SK-N-SH (cell line): ENCODE measurements around the gene CUX1. TPM values are rescaled to one million over a fixed set of nuclear protein-coding genes. Genes with fewer than 3 reads are reported as not detected.

Experiments used
- CTCF ChIA-PET: fragments of 300-600, 350-600 bp; formaldehyde crosslinking; extraction: SDS; loops from one replicate; lab custom pipeline; 2021; lab: Yijun Ruan, JAX
- POLR2A ChIA-PET: fragments of 350-600 bp; sonication (Branson Sonifier 250); formaldehyde crosslinking; extraction: SDS; loops from one replicate; lab custom pipeline; 2020; ENCODE audit warnings: antibody characterized with exemption, inconsistent platforms; lab: Yijun Ruan, JAX
- DNase-seq: peaks from one replicate; pipeline ENCODE4 v3.0.0; 2012
- H2AFZ ChIP-seq: fragments of 200-600 bp; sonication (generic); 2 replicates; pipeline ENCODE4 v1.8.1; 2016; ENCODE audit warnings: antibody characterized with exemption, mild to moderate bottlenecking, low read depth
- H3F3A ChIP-seq: fragments of 200-600 bp; sonication (generic); replicated peaks from 2 replicates; pipeline ENCODE3; 2016; ENCODE audit warnings: antibody characterized with exemption, mild to moderate bottlenecking; ENCODE audit not compliant: insufficient read depth
- H3K27ac ChIP-seq, 2 experiments: fragments of 200-500 bp in 1 of 2; fragments of 200-600 bp in 1 of 2; sonication (Bioruptor generic) in 1 of 2; sonication (generic), shearing (Covaris generic) in 1 of 2; 2 replicates each; pipeline versions ENCODE4 v1.5.1 to v1.6.1; 2014 to 2016; ENCODE audit warnings: low read depth in 2 of 2, inconsistent platforms in 1 of 2, low read length in 1 of 2, mild to moderate bottlenecking in 1 of 2, mixed read lengths in 1 of 2
- H3K27me3 ChIP-seq: fragments of 200-600 bp; sonication (generic), shearing (Covaris generic); 2 replicates; pipeline ENCODE4 v1.6.1; 2016; ENCODE audit warnings: mixed run types; ENCODE audit not compliant: insufficient read depth
- H3K36me3 ChIP-seq, 2 experiments: fragments of 200-500 bp in 1 of 2; fragments of 200-600 bp in 1 of 2; sonication (Bioruptor generic) in 1 of 2; sonication (generic) in 1 of 2; replicated peaks in 1 of 2; 2 replicates each; pipeline versions ENCODE3 to v1.5.1; 2014 to 2016; ENCODE audit warnings: low read length in 1 of 2, mild to moderate bottlenecking in 1 of 2; ENCODE audit not compliant: insufficient read depth in 2 of 2, control insufficient read depth in 1 of 2
- H3K4me1 ChIP-seq, 2 experiments: fragments of 200-500 bp in 1 of 2; fragments of 200-600 bp in 1 of 2; sonication (Bioruptor generic) in 1 of 2; sonication (generic), shearing (Covaris generic) in 1 of 2; 2 replicates each; pipeline versions ENCODE4 v1.5.1 to v1.6.1; 2014 to 2016; ENCODE audit warnings: low read depth in 1 of 2, low read length in 1 of 2, mixed run types in 1 of 2; ENCODE audit not compliant: insufficient read depth in 2 of 2, control insufficient read depth in 1 of 2
- H3K4me2 ChIP-seq: fragments of 200-600 bp; sonication (generic), shearing (Covaris generic); 2 replicates; pipeline ENCODE4 v1.6.1; 2017; ENCODE audit warnings: mixed run types
- H3K4me3 ChIP-seq, 2 experiments: fragments of 200-500 bp in 1 of 2; fragments of 200-600 bp in 1 of 2; sonication (Bioruptor generic) in 1 of 2; sonication (generic), shearing (Covaris generic) in 1 of 2; 2 replicates each; pipeline versions ENCODE4 v1.5.1 to v1.8.1; 2014 to 2016; ENCODE audit warnings: low read depth in 2 of 2, inconsistent platforms in 1 of 2, low read length in 1 of 2, mild to moderate bottlenecking in 1 of 2, mixed read lengths in 1 of 2, moderate library complexity in 1 of 2
- H3K79me2 ChIP-seq: fragments of 200-600 bp; sonication (generic); 2 replicates; pipeline ENCODE4 v1.8.1; 2017; ENCODE audit warnings: mild to moderate bottlenecking; ENCODE audit not compliant: insufficient read depth
- H3K9ac ChIP-seq: fragments of 200-600 bp; sonication (generic); 2 replicates; pipeline ENCODE4 v1.6.1; 2017; ENCODE audit warnings: mixed run types
- H3K9me2 ChIP-seq: fragments of 200-600 bp; sonication (generic); 2 replicates; pipeline ENCODE4 v1.6.1; 2017; ENCODE audit warnings: mixed run types
- H3K9me3 ChIP-seq: fragments of 200-600 bp; sonication (generic); 2 replicates; pipeline ENCODE4 v1.6.1; 2017; ENCODE audit warnings: mixed run types, mild to moderate bottlenecking, moderate library complexity
- H4K20me1 ChIP-seq: fragments of 200-600 bp; sonication (generic); 2 replicates; pipeline ENCODE4 v1.6.1; 2017; ENCODE audit warnings: mild to moderate bottlenecking, mixed run types; ENCODE audit not compliant: insufficient read depth
- ELF1 ChIP-seq: IDR thresholded peaks from 2 replicates; pipeline ENCODE4 v1.4.0; 2012
- EP300 ChIP-seq, 2 experiments: IDR thresholded peaks; 2 replicates each; pipeline versions ENCODE4 v1.4.0 to v1.6.1; 2012; ENCODE audit warnings: borderline replicate concordance in 1 of 2, low read depth in 1 of 2, low read length in 1 of 2
- EZH2phosphoT487 ChIP-seq: fragments of 200-600 bp; sonication (generic); IDR thresholded peaks from 2 replicates; pipeline ENCODE4 v1.6.1; 2017; ENCODE audit warnings: low read depth, mixed run types, mild to moderate bottlenecking, antibody characterized with exemption, moderate library complexity, borderline replicate concordance
- GABPA ChIP-seq: IDR thresholded peaks from 2 replicates; pipeline ENCODE4 v1.4.0; 2012; ENCODE audit warnings: low read depth, mild to moderate bottlenecking
- GATA2 ChIP-seq: sonication (generic); formaldehyde crosslinking; IDR thresholded peaks from 2 replicates; pipeline ENCODE4 v1.5.0; 2020; ENCODE audit warnings: mild to moderate bottlenecking, missing genetic modification reagents
- JUND ChIP-seq: IDR thresholded peaks from 2 replicates; pipeline ENCODE4 v1.4.0; 2012
- MEF2A ChIP-seq: IDR thresholded peaks from 2 replicates; pipeline ENCODE4 v1.4.0; 2012; ENCODE audit warnings: low read depth, borderline replicate concordance
- MXI1 ChIP-seq: IDR thresholded peaks from 2 replicates; pipeline ENCODE4 v1.6.1; 2012; ENCODE audit warnings: mild to moderate bottlenecking, low read depth, low read length, improper control_type of control experiment
- NFIC ChIP-seq: IDR thresholded peaks from 2 replicates; pipeline ENCODE4 v1.4.0; 2012; ENCODE audit warnings: borderline replicate concordance
- POLR2AphosphoS5 ChIP-seq: IDR thresholded peaks from 2 replicates; pipeline ENCODE4 v1.6.1; 2012; ENCODE audit warnings: low read depth, low read length
- RFX5 ChIP-seq: IDR thresholded peaks from 2 replicates; pipeline ENCODE4 v1.6.1; 2012; ENCODE audit warnings: mild to moderate bottlenecking, improper control_type of control experiment, low read length
- RXRA ChIP-seq: IDR thresholded peaks from 2 replicates; pipeline ENCODE4 v1.4.0; 2012; ENCODE audit warnings: low read depth, mild to moderate bottlenecking, borderline replicate concordance
- SIN3A ChIP-seq: IDR thresholded peaks from 2 replicates; pipeline ENCODE4 v1.6.1; 2012; ENCODE audit warnings: low read depth, mild to moderate bottlenecking, low read length, moderate library complexity, borderline replicate concordance
- TAF1 ChIP-seq: IDR thresholded peaks from 2 replicates; pipeline ENCODE4 v1.6.1; 2012; ENCODE audit warnings: low read depth, mild to moderate bottlenecking, low read length, moderate library complexity, borderline replicate concordance
- TCF12 ChIP-seq: IDR thresholded peaks from 2 replicates; pipeline ENCODE4 v1.4.0; 2012
- WGBS: methylation state at CpG from one replicate; pipeline ENCODE4 v1.1.6; 2017; ENCODE audit warnings: low lambda C conversion rate; 5-methylcytosine and 5-hydroxymethylcytosine counted together
- polyA plus RNA-seq, 3 experiments: library from polyadenylated mRNA; depleted of rRNA; stranded (reverse); fragments of >200 nt; gene quantifications; 2 replicates each; pipeline ENCODE4 v1.2.3, GENCODE V29; 2012
- TF ChIP-seq, protein P1 (sequence below): IDR thresholded peaks from 2 replicates; pipeline ENCODE4; 2012
- TF ChIP-seq, protein P2 (sequence below): IDR thresholded peaks from 2 replicates; pipeline ENCODE4 v1.4.0; 2012; ENCODE audit warnings: low read depth, borderline replicate concordance
- TF ChIP-seq, protein P3 (sequence below): fragments of 150-350 bp; IDR thresholded peaks from 2 replicates; pipeline ENCODE4 v1.6.1; 2017; ENCODE audit warnings: antibody characterized with exemption, low read length, low read depth, borderline replicate concordance
- TF ChIP-seq, protein P4 (sequence below): fragments of 150-350 bp; IDR thresholded peaks from 2 replicates; pipeline ENCODE4 v1.6.1; 2016; ENCODE audit warnings: mild to moderate bottlenecking, low read depth, low read length
- TF ChIP-seq, protein P5 (sequence below): fragments of 200-600 bp; sonication (generic); IDR thresholded peaks from 2 replicates; pipeline ENCODE4 v1.6.1; 2017; ENCODE audit warnings: antibody characterized with exemption, mild to moderate bottlenecking, moderate library complexity

Gene CUX1
- polyA plus RNA-seq, 1 of the 3 experiments (the other 2 are of a cell fraction), result 68.6 TPM

DNA sequence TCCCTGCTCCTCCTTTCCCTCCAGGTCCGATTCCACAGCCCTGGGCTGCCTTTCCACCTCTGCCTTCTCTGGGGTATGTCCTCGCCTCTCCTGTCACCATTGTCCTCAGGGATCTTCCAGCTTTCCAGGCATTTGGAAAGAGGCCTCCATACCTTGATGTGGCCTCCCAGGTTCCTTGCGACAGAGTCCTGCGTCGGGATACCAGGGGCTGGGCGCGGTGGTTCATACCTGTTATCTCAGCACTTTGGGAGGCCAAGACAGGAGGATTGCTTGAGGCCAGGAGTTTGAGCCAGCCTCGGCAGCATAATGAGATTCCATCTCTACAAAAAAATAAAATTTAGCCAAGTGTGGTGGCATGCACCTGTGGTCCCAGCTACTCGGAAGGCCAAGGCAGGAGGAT, 171.1 kb downstream of the CUX1 start:
- no peaks in the 10 kb centered on the region for H3K9me2 ChIP-seq
- H3K36me3 ChIP-seq, result peaks cover 0 to 1% of the 10 kb centered on the region in 2 experiments
- no peaks in the 10 kb centered on the region for H3K27me3 ChIP-seq
- ChIA-PET CTCF (interaction anchor here (1.1 kb wide), 1 partner anchor 9 kb away, joined by 4 read pairs; no protein-coding TSS in a partner anchor), POLR2A (no interaction called here)
- H3K79me2 ChIP-seq, result peaks cover 50% of the 10 kb centered on the region; the same call in 1 of the 2 replicates
- H3K4me1 ChIP-seq, result peaks cover 13 to 30% of the 10 kb centered on the region in 2 experiments
- H3K27ac ChIP-seq, result no peak overlapping the region
- no peak overlapping the region for H3K4me3 ChIP-seq
- DNase-seq, result no peak
- peaks cover 5% of the 10 kb centered on the region for H3F3A ChIP-seq
- 96% methylated on average over 9 of the region's 9 CpGs for WGBS
- H4K20me1 ChIP-seq, result peaks cover 20% of the 10 kb centered on the region
- no peak overlapping the region for H2AFZ ChIP-seq
- no peaks in the 10 kb centered on the region for H3K9me3 ChIP-seq
- TF ChIP-seq RFX5 (no peak), NFIC (no peak)
- TF ChIP-seq, all 33 proteins: peak for 0
- H3K4me2 ChIP-seq, result no peak overlapping the region
- no peak overlapping the region for H3K9ac ChIP-seq

DNA sequence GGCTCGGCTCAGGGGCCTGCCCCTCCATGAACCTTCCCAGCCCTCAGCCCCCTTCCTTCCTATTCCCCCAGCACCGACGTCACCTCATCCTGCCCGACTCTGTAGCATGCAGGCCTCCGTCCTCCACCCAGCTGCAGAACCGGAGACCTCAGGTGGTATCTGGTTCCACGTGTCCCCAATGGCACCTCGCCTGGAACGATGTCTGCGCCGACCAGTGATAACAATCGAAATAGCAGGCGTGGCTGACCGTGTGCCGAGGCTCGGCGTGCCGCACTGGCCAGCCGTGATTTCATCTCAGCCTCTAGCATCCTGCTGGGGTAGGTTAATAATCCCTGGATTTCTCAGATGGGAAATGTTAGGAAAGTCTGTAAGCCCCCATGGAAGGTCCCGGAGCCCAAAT, 171.7 kb downstream of the CUX1 start:
- H4K20me1 ChIP-seq, result peaks cover 20% of the 10 kb centered on the region
- ChIA-PET POLR2A (no interaction called here), CTCF (interaction anchor here (1.0 kb wide), 1 partner anchor 8 kb away, joined by 4 read pairs; no protein-coding TSS in a partner anchor)
- no peak overlapping the region for H3K9ac ChIP-seq
- H3F3A ChIP-seq, result peaks cover 5% of the 10 kb centered on the region
- H2AFZ ChIP-seq, result no peak overlapping the region
- no peak for DNase-seq
- WGBS, result 96% methylated on average over 20 of the region's 20 CpGs
- H3K27ac ChIP-seq, result no peak overlapping the region
- H3K4me3 ChIP-seq, result no peak overlapping the region
- H3K4me2 ChIP-seq, result no peak overlapping the region
- H3K36me3 ChIP-seq, result no peaks in the 10 kb centered on the region
- H3K27me3 ChIP-seq, result no peaks in the 10 kb centered on the region
- H3K9me3 ChIP-seq, result no peaks in the 10 kb centered on the region
- no peaks in the 10 kb centered on the region for H3K9me2 ChIP-seq
- peaks cover 13 to 30% of the 10 kb centered on the region in 2 experiments for H3K4me1 ChIP-seq
- TF ChIP-seq JUND, result no peak
- TF ChIP-seq RFX5, result no peak
- no peak for TF ChIP-seq POLR2AphosphoS5
- TF ChIP-seq, protein P1, sequence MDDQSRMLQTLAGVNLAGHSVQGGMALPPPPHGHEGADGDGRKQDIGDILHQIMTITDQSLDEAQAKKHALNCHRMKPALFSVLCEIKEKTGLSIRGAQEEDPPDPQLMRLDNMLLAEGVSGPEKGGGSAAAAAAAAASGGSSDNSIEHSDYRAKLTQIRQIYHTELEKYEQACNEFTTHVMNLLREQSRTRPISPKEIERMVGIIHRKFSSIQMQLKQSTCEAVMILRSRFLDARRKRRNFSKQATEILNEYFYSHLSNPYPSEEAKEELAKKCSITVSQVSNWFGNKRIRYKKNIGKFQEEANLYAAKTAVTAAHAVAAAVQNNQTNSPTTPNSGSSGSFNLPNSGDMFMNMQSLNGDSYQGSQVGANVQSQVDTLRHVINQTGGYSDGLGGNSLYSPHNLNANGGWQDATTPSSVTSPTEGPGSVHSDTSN, result no peak
- no peak for TF ChIP-seq GABPA
- no peak for TF ChIP-seq EZH2phosphoT487
- no peak for TF ChIP-seq EP300 (IDR thresholded peaks at IDR 0.05; ENCODE audit: borderline replicate concordance in 1 of 2, low read depth in 1 of 2, low read length in 1 of 2)
- TF ChIP-seq SIN3A, result no peak
- no peak for TF ChIP-seq MEF2A
- no peak for TF ChIP-seq TCF12
- no peak for TF ChIP-seq RXRA
- TF ChIP-seq ELF1, result no peak
- TF ChIP-seq, protein P2, sequence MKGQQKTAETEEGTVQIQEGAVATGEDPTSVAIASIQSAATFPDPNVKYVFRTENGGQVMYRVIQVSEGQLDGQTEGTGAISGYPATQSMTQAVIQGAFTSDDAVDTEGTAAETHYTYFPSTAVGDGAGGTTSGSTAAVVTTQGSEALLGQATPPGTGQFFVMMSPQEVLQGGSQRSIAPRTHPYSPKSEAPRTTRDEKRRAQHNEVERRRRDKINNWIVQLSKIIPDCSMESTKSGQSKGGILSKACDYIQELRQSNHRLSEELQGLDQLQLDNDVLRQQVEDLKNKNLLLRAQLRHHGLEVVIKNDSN, result no peak
- TF ChIP-seq GATA2 (CRISPR knock-in tag), result no peak
- TF ChIP-seq, protein P3, sequence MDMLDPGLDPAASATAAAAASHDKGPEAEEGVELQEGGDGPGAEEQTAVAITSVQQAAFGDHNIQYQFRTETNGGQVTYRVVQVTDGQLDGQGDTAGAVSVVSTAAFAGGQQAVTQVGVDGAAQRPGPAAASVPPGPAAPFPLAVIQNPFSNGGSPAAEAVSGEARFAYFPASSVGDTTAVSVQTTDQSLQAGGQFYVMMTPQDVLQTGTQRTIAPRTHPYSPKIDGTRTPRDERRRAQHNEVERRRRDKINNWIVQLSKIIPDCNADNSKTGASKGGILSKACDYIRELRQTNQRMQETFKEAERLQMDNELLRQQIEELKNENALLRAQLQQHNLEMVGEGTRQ, result no peak
- TF ChIP-seq TAF1, result no peak
- TF ChIP-seq NFIC, result no peak
- TF ChIP-seq, protein P4, sequence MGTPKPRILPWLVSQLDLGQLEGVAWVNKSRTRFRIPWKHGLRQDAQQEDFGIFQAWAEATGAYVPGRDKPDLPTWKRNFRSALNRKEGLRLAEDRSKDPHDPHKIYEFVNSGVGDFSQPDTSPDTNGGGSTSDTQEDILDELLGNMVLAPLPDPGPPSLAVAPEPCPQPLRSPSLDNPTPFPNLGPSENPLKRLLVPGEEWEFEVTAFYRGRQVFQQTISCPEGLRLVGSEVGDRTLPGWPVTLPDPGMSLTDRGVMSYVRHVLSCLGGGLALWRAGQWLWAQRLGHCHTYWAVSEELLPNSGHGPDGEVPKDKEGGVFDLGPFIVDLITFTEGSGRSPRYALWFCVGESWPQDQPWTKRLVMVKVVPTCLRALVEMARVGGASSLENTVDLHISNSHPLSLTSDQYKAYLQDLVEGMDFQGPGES, result no peak
- TF ChIP-seq, protein P5, sequence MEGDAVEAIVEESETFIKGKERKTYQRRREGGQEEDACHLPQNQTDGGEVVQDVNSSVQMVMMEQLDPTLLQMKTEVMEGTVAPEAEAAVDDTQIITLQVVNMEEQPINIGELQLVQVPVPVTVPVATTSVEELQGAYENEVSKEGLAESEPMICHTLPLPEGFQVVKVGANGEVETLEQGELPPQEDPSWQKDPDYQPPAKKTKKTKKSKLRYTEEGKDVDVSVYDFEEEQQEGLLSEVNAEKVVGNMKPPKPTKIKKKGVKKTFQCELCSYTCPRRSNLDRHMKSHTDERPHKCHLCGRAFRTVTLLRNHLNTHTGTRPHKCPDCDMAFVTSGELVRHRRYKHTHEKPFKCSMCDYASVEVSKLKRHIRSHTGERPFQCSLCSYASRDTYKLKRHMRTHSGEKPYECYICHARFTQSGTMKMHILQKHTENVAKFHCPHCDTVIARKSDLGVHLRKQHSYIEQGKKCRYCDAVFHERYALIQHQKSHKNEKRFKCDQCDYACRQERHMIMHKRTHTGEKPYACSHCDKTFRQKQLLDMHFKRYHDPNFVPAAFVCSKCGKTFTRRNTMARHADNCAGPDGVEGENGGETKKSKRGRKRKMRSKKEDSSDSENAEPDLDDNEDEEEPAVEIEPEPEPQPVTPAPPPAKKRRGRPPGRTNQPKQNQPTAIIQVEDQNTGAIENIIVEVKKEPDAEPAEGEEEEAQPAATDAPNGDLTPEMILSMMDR, result no peak
- no peak for TF ChIP-seq MXI1
- peaks cover 47% of the 10 kb centered on the region; the same call in 1 of the 2 replicates for H3K79me2 ChIP-seq
